Left cardiac atrium (tissue), 4 donors: Measurements from ENCODE around the gene TTC28. TPM values are rescaled to one million over a fixed set of nuclear protein-coding genes. Genes with fewer than 3 reads are reported as not detected.
"Not testable (repeated sequence)": the region's sequence is repeated elsewhere in the genome, so short reads cannot be mapped to it uniquely, and the experiment has no call there.

Source experiments
- ATAC-seq, 2 donors: fragments of 200-7000 bp; cut with Tn5 transposase; one replicate each; pipeline ENCODE4 v1.9.1; 2020; ENCODE audit warnings: mild to moderate bottlenecking in 2 of 2, moderate library complexity in 2 of 2
- DNase-seq: peaks from one replicate; pipeline ENCODE4 v3.0.0-alpha.2; 2020
- intact Hi-C, 2 donors: fragments of 100-400 bp; cut with DNase I; formaldehyde crosslinking; loops; one replicate each; pipeline versions ENCODE4 v1.14.1 to v1.15.1; 2022 to 2023
- total RNA-seq, 2 donors: library from RNA; stranded (reverse); fragmentation: NEBNext Ultra II Directional; extraction: Animal tissue kit (Norgen Biotek cat#: 25700); gene quantifications; one replicate each; pipeline ENCODE4 v1.2.1, GENCODE V29; 2021
- donor health status: DM: no; HTN: yes; CAD: no.
- donor health status: DM: no; HTN: yes; CAD: no; lungs with severe emphysema.
- donor health status: DM: yes; HTN: yes; CAD: no.
- donor health status: Dilated cardiomyopathy.

TTC28 gene
- total RNA-seq, 2 donors from 2014 or later, result 15.0 to 18.2 TPM

DNA sequence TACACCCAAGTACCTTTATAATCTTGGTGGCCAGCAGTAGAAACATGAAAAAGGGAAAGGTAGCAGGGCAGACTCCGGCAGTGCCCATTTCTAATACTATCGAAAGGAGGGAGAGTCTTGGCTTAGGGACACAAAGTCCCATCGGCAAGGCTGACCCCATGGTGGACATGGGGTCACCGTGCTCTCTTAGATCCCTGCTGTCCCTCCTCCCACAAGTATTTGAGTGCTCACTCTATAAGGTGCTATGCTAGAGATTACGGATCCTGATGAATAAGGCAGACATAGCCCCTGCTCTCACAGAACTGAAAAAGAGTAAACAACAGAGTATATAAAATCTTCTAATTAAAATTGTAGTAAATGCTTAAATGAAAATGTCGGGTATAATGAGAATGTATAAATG is 588.2 kb downstream of the TTC28 start:
- intact Hi-C loops, result no loop called here
- no peak for DNase-seq
- no peak for ATAC-seq

- ATAC-seq, intact Hi-C loops, DNase-seq: not testable (repeated sequence)
These were observed 590.1 kb downstream of the TTC28 start for GRCh38 chr22:28089541-28089940.

DNA sequence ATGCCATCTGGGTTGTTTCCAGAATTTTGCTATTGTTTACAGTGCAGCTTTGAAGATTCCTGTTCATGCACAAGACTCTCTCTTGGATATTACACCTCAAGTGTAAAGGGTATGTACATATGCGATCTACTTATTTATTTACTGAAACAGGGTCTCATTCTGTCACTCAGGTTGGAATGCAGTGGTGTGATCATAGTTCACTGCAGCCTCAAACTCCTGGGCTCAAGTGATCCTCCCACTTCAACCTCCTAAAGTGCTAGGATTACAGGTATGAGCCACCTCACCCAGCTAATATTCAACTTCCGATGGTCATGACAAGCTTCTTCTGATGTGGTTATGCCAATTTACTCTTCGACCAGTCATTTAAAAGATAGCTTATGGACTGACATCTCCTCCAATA is 602.5 kb downstream of the TTC28 start:
- intact Hi-C loops, result no loop called here
- DNase-seq (no peak), ATAC-seq (no peak)

DNA sequence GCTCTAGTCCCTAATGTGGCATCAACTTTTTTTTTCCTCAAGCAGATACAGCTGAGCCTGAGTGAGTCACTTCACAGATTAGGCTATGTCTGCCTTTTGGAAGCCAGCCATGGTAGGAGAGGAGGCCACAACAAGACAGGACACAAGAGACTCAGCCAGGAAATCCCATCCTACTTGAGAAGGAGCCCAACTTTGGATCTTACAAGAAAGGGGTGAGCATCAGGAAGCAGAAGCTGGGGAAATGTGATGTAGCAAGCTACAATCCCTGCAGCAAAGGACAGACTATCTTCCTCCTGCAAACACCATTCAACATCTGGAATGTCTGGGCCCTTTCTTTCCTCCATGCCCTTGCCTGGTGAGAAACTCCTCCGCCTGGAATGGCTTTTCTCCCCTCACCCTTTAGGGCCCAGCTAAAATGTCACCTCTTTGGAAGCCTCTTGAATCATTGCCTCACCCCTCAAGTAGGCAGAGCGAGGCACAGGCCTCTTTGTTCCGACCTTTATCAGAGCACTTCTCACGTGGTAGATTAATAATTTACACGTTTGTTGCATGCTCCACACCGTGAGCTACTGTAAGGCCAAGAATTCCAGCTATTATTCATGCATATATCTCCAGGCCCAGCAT is 604.2 kb downstream of the TTC28 start:
- peak; percentile 82 to 94 for ATAC-seq
- DNase-seq, result peak; percentile 57
- intact Hi-C loops, result no loop called here

- intact Hi-C loops, result no loop called here
- ATAC-seq (peak; percentile 70 to 77), DNase-seq (no peak)
These were observed 605.1 kb downstream of the TTC28 start for GRCh38 chr22:28074526-28074925.

GRCh38 chr22:28072066-28072465 is 607.6 kb downstream of the TTC28 start:
- ATAC-seq (no peak), DNase-seq (no peak)
- intact Hi-C loops, result no loop called here

GRCh38 chr22:28068826-28069225 is 610.8 kb downstream of the TTC28 start:
- intact Hi-C loops, result no loop called here
- DNase-seq (no peak), ATAC-seq (no peak)

DNA sequence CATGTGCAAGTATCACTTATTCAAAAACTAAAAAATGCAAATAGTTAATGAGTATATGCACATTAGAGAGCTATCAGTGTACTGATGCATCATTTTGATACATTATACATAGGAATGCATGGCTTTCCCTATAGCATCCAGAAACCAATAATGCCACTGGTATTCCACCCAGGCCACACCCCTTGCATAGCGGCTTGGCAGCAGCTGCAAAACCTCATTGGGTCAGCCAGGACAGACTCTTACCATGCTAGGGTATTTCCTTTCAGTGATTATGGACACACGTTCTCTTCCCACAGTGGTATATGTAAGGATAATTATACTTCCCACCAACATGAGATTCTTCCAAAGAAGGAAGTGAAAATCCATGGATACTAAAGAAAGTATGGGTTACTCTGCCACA is 614.7 kb downstream of the TTC28 start:
- intact Hi-C loops, result no loop called here
- no peak for ATAC-seq
- DNase-seq, result no peak

GRCh38 chr22:28063656-28064055 is 616.0 kb downstream of the TTC28 start:
- DNase-seq (no peak), ATAC-seq (no peak)
- intact Hi-C loops, result no loop called here

DNA sequence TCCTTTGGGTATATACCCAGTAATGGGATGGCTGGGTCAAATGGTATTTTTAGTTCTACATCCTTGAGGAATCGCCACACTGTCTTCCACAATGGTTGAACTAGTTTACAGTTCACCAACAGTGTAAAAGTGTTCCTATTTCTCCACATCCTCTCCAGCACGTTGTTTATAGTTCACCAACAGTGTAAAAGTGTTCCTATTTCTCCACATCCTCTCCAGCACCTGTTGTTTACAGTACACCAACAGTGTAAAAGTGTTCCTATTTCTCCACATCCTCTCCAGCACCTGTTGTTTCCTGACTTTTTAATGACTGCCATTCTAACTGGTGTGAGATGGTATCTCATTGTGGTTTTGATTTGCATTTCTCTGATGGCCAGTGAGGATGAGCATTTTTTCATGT is 619.0 kb downstream of the TTC28 start:
- ATAC-seq, DNase-seq, intact Hi-C loops: not testable (repeated sequence)

DNA sequence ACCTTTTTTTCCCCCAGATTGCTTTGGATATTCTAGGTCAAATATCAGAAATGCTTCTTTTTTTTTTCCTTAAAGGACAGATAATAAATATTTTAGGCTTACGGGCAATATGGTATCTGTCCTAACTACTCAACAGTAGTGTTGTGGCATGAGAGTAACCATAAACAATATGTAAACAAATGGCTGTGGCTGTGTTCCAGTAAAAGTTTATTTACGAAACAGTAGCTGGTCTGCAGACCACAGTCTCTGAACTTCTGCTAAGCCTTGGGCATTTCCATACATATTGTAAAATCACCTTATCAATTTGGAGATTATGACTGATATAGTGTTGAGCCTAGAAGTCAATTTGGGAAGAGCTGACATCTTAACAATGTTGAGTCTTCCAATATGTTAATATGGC is 621.6 kb downstream of the TTC28 start:
- intact Hi-C loops, result loop anchor here in 1 of 2 donors (10.0 kb wide), 1 partner anchor 57 kb away; no protein-coding TSS in a partner anchor
- ATAC-seq, result no peak
- no peak for DNase-seq

DNA sequence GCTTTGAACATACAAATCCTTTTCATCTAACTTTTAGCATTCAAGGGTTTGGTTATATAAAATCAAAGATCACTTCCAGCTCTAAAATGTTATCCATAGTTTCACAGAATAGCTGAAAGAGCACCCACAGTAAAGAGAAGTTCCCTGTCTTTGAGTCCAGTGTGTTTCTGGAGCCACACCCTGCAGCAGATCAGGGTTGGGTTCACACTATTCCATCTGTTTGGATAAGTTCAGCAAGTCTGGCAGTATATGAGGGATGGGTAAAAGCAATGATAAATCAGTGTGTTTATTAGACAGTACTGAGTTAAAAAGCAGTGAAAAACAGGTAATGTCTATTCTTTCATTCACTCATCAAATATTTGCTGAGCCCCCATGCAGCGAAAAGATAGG is 624.8 kb downstream of the TTC28 start:
- ATAC-seq (no peak), DNase-seq (no peak)
- intact Hi-C loops, result loop anchor here (5.0 to 10.0 kb wide), 3 partner anchors 60 to 537 kb away; no protein-coding TSS in a partner anchor

GRCh38 chr22:28053896-28054818 is 625.5 kb downstream of the TTC28 start:
- no peak for DNase-seq
- intact Hi-C loops, result loop anchor here (5.0 to 10.0 kb wide), 3 partner anchors 61 to 538 kb away; no protein-coding TSS in a partner anchor
- no peak for ATAC-seq

- intact Hi-C loops, result loop anchor here (5.0 to 10.0 kb wide), 3 partner anchors 62 to 539 kb away; no protein-coding TSS in a partner anchor
- DNase-seq (no peak), ATAC-seq (no peak)
These were observed 626.8 kb downstream of the TTC28 start for GRCh38 chr22:28052825-28053269.

DNA sequence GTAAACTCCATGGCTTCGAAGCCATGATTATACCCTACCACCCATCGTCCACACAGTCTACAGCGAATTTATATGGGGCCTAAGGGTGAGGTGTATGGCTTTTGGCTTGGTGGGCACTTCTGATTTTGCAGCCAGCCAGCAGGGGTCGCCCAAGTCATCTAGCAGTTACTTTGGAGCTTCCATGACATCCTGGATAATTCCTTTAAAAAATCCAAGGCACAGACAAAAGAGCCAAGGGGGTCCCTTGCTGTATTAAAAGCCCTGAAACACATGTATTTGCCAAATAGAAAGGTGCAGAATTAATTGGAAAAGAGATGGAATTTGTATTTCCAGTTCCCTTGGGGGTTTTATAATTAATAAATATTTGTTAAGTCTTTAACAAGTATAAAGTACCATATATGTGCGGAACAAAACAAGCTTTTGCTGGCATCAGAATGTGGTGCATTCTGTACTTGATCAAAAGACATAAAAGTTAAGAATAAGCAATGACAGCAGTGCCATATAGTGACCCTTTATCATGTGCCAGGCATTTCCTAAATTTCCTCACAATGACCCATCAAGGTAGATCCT is 627.8 kb downstream of the TTC28 start:
- peak; percentile 73 for DNase-seq
- ATAC-seq, result peak; percentile 65 to 68
- intact Hi-C loops, result loop anchor here (2.0 to 10.0 kb wide), 4 partner anchors 63 to 543 kb away; no protein-coding TSS in a partner anchor

DNA sequence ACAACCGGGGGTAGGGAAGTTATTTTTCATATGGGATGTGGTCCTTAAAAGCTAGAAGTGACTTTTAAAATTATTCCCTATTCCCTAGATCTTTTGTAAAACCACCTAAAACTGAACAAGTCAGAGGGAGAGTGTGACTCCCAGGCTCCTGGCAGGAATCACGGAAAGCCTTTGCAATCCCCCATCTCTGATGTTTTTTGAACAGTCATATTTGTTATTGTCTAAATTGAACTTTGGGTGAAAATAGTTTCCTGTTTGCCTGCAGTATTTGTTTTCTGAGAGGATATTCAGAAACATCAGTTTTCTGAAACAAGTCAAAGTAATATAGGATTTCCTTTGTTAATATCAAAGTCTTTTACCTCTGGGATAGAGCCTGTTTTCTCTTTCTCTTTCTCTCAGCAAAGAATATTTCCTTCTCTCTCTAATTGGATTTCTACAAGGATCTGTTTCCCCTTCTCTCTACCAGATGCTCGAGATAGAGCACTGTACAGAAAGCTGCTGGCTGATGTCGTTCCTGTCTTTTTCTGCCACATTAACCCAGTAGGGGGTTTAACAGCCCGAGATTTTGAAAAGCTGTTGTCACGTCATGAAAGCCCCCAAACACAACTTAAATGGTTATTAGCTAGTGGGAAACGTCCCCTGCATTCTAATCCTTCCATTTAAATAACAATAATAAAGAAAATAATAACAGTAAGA is 628.4 kb downstream of the TTC28 start:
- intact Hi-C loops, result loop anchor here (2.0 to 10.0 kb wide), 4 partner anchors 64 to 544 kb away; no protein-coding TSS in a partner anchor
- no peak for ATAC-seq
- DNase-seq, result no peak

DNA sequence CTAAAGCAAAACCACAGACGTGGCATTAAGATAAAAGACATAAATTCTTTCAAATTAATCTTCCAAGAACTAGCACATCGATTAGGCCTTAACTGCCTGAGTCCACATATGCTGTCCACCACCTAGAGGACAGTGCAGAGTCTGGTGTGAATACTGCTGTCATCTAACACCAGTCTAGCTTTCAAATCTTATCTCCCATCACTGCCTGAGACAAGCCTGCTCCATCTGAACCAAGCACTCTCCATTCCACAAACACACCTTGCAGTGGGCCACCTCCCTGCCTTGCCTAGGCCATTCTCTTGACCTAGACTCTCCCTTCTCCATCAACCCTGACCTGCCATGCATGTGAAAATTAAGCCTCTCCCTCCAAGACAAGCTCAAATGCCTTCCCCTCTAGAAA is 631.1 kb downstream of the TTC28 start:
- no peak for DNase-seq
- ATAC-seq, result no peak
- intact Hi-C loops, result no loop called here

GRCh38 chr22:28047740-28048139 is 631.9 kb downstream of the TTC28 start:
- peak in 1 of 2 donors; percentile 32 for ATAC-seq
- intact Hi-C loops, result no loop called here
- no peak for DNase-seq

DNA sequence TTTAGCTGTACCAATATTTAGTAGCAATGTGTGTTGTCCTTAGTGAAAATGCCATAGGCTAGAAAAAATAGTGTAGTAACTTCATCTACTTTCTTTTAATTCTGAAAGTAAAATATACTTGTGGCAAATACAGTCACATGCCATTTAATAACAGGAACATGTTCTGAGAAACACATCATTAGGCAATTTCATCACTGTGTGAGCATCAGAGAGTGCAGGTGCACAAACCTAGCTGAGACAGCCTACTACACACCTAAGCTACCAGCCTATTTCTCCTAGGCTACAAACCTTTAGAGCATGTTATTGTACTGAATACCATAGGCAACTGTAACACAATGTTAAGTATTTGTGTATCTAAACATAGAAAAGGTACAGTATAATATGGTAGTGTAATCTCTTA is 633.5 kb downstream of the TTC28 start:
- no peak for ATAC-seq
- intact Hi-C loops, result no loop called here

More for the DNA sequence above, 633.5 kb downstream of the TTC28 start:
- no peak for DNase-seq
